GM18498 (cell line): ENCODE results near the gene JSRP1.

Experiments used
- ATAC-seq: cut with Tn5 transposase; IDR thresholded peaks from one replicate; pipeline ENCODE4 v1.9.1; 2021; ENCODE audit warnings: mild to moderate bottlenecking, moderate library complexity; ENCODE audit not compliant: unreplicated experiment

Gene JSRP1

GRCh38 chr19:2232286-2233151 is 23.7 kb downstream of the JSRP1 start:
- ATAC-seq = no peak

- no peak for ATAC-seq
Observed at GRCh38 chr19:2231621-2232221, 24.5 kb downstream of the JSRP1 start.

- ATAC-seq = no peak
Observed at GRCh38 chr19:2230807-2231533, 25.2 kb downstream of the JSRP1 start.

- no peak for ATAC-seq
Observed at GRCh38 chr19:2230033-2230531, 26.1 kb downstream of the JSRP1 start.

GRCh38 chr19:2229103-2230032 is 26.8 kb downstream of the JSRP1 start:
- ATAC-seq = no peak

- ATAC-seq = no peak
Observed at GRCh38 chr19:2228157-2229030, 27.8 kb downstream of the JSRP1 start.

GRCh38 chr19:2227415-2228156 is 28.6 kb downstream of the JSRP1 start:
- no peak for ATAC-seq

GRCh38 chr19:2226840-2227360 is 29.3 kb downstream of the JSRP1 start:
- ATAC-seq = no peak

GRCh38 chr19:2226051-2226839 is 30.0 kb downstream of the JSRP1 start:
- ATAC-seq = no peak

- ATAC-seq = no peak
Observed at GRCh38 chr19:2225415-2226050, 30.7 kb downstream of the JSRP1 start.

- no peak for ATAC-seq
Observed at GRCh38 chr19:2224754-2225349, 31.4 kb downstream of the JSRP1 start.

- no peak for ATAC-seq
Observed at GRCh38 chr19:2223959-2224358, 32.3 kb downstream of the JSRP1 start.

GRCh38 chr19:2223391-2223790 is 32.8 kb downstream of the JSRP1 start:
- no peak for ATAC-seq

- no peak for ATAC-seq
Observed at GRCh38 chr19:2221918-2222317, 34.3 kb downstream of the JSRP1 start.

GRCh38 chr19:2221250-2221831 is 34.9 kb downstream of the JSRP1 start:
- no peak for ATAC-seq

- ATAC-seq = no peak
Observed at GRCh38 chr19:2219726-2220125, 36.5 kb downstream of the JSRP1 start.

GRCh38 chr19:2217591-2217990 is 38.6 kb downstream of the JSRP1 start:
- no peak for ATAC-seq
